Hepatocyte (in vitro differentiated cells): ENCODE results near the gene ADPRH.

Experiments
- EZH2phosphoT487 ChIP-seq: fragments of 200-600 bp; sonication (generic); IDR thresholded peaks from one replicate; pipeline ENCODE4 v1.6.1; 2018; ENCODE audit warnings: antibody characterized with exemption, mild to moderate bottlenecking, low read depth, moderate library complexity; ENCODE audit not compliant: unreplicated experiment, severe bottlenecking
- TF ChIP-seq, protein P1 (sequence below): fragments of 200-600 bp; sonication (generic); IDR thresholded peaks from 2 replicates; pipeline ENCODE4 v1.5.1; 2016; ENCODE audit warnings: antibody characterized with exemption, mild to moderate bottlenecking; ENCODE audit not compliant: poor library complexity

- TF ChIP-seq, protein P1, sequence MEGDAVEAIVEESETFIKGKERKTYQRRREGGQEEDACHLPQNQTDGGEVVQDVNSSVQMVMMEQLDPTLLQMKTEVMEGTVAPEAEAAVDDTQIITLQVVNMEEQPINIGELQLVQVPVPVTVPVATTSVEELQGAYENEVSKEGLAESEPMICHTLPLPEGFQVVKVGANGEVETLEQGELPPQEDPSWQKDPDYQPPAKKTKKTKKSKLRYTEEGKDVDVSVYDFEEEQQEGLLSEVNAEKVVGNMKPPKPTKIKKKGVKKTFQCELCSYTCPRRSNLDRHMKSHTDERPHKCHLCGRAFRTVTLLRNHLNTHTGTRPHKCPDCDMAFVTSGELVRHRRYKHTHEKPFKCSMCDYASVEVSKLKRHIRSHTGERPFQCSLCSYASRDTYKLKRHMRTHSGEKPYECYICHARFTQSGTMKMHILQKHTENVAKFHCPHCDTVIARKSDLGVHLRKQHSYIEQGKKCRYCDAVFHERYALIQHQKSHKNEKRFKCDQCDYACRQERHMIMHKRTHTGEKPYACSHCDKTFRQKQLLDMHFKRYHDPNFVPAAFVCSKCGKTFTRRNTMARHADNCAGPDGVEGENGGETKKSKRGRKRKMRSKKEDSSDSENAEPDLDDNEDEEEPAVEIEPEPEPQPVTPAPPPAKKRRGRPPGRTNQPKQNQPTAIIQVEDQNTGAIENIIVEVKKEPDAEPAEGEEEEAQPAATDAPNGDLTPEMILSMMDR, result no peak
- TF ChIP-seq EZH2phosphoT487, result no peak
Observed at GRCh38 chr3:119592861-119593260, 13.6 kb downstream of the ADPRH start.
